ENCODE measurements around the gene RPS25. TPM values are rescaled to one million over a fixed set of nuclear protein-coding genes. Genes with fewer than 3 reads are reported as not detected.

Gene RPS25
- total RNA-seq, 1 donor from 2014 or later: 2,482 TPM

- peak overlapping the region; percentile 41 for H3K4me2 ChIP-seq
- no peak overlapping the region for H3K4me3 ChIP-seq
- Mint-ChIP-seq H3K27me3 (ENCODE audit: insufficient read depth, low read depth) (peaks cover 3% of the 10 kb centered on the region), H3K36me3 (no peaks in the 10 kb centered on the region), H3K4me3 (no peak overlapping the region), H3K9me3 (no peaks in the 10 kb centered on the region), H3K4me1 (peaks cover 18% of the 10 kb centered on the region), H3K27ac (no peak overlapping the region)
- H2AFZ ChIP-seq (replicated peaks): peak overlapping the region; percentile 53
- no peak overlapping the region for H3K9ac ChIP-seq
- H3K79me2 ChIP-seq (ENCODE audit: low read depth): no peaks in the 10 kb centered on the region
- H3K4me1 ChIP-seq: peaks cover 18% of the 10 kb centered on the region
- H3K27me3 ChIP-seq: no peaks in the 10 kb centered on the region
- H3K9me3 ChIP-seq (ENCODE audit: low read depth): no peaks in the 10 kb centered on the region
- H3K27ac ChIP-seq: no peak overlapping the region
- H3F3A ChIP-seq (ENCODE audit: low read depth): peaks cover 18% of the 10 kb centered on the region
- no peaks in the 10 kb centered on the region for H4K20me1 ChIP-seq (ENCODE audit: low read depth)
- H3K36me3 ChIP-seq: no peaks in the 10 kb centered on the region
- TF ChIP-seq EZH2phosphoT487 (IDR thresholded peaks at IDR 0.05): no peak
- peak; percentile 47 for TF ChIP-seq CTCF (IDR thresholded peaks at IDR 0.05)
- DNase-seq (ENCODE audit: low spot score): peak; percentile 80
Measured at GRCh38 chr11:118979434-118979833, 38.7 kb downstream of the RPS25 start.

GRCh38 chr11:118975771-118976709, 42.1 kb downstream of the RPS25 start:
- Histone ChIP-seq H3K4me1 (peaks cover 18% of the 10 kb centered on the region), H2AFZ (replicated peaks) (no peak overlapping the region), H3F3A (ENCODE audit: low read depth) (peaks cover 18% of the 10 kb centered on the region), H3K27ac (no peak overlapping the region), H3K27me3 (no peaks in the 10 kb centered on the region), H3K9ac (no peak overlapping the region), H3K36me3 (no peaks in the 10 kb centered on the region), H4K20me1 (ENCODE audit: low read depth) (no peaks in the 10 kb centered on the region), H3K4me3 (no peak overlapping the region), H3K79me2 (ENCODE audit: low read depth) (no peaks in the 10 kb centered on the region), H3K4me2 (no peak overlapping the region), H3K9me3 (ENCODE audit: low read depth) (no peaks in the 10 kb centered on the region)
- peaks cover 2% of the 10 kb centered on the region for H3K36me3 Mint-ChIP-seq
- H3K9me3 Mint-ChIP-seq: peaks cover 6% of the 10 kb centered on the region
- no peak for TF ChIP-seq EZH2 (IDR thresholded peaks at IDR 0.05)
- no peak for TF ChIP-seq CTCF (IDR thresholded peaks at IDR 0.05)
- TF ChIP-seq EZH2phosphoT487 (IDR thresholded peaks at IDR 0.05): no peak
- peaks cover 18% of the 10 kb centered on the region for H3K4me1 Mint-ChIP-seq
- DNase-seq (ENCODE audit: low spot score): no peak
- H3K27me3 Mint-ChIP-seq (ENCODE audit: insufficient read depth, low read depth): peaks cover 3% of the 10 kb centered on the region
- H3K4me3 Mint-ChIP-seq: no peak overlapping the region
- no peak overlapping the region for H3K27ac Mint-ChIP-seq

GRCh38 chr11:118973985-118974384, 44.2 kb downstream of the RPS25 start:
- peaks cover 8% of the 10 kb centered on the region for H3K4me1 ChIP-seq
- H3K36me3 ChIP-seq: no peaks in the 10 kb centered on the region
- H3K27ac Mint-ChIP-seq: no peak overlapping the region
- H3F3A ChIP-seq (ENCODE audit: low read depth): peaks cover 3% of the 10 kb centered on the region
- peaks cover 3% of the 10 kb centered on the region for H3K27me3 Mint-ChIP-seq (ENCODE audit: insufficient read depth, low read depth)
- H3K79me2 ChIP-seq (ENCODE audit: low read depth): no peaks in the 10 kb centered on the region
- no peak for DNase-seq (ENCODE audit: low spot score)
- H3K36me3 Mint-ChIP-seq: peaks cover 2% of the 10 kb centered on the region
- no peak overlapping the region for H3K4me3 ChIP-seq
- H3K9me3 Mint-ChIP-seq: peaks cover 8% of the 10 kb centered on the region
- no peaks in the 10 kb centered on the region for H3K9me3 ChIP-seq (ENCODE audit: low read depth)
- H4K20me1 ChIP-seq (ENCODE audit: low read depth): no peaks in the 10 kb centered on the region
- peaks cover 6% of the 10 kb centered on the region for H3K4me1 Mint-ChIP-seq
- H3K27ac ChIP-seq: no peak overlapping the region
- no peak overlapping the region for H3K9ac ChIP-seq
- TF ChIP-seq EZH2phosphoT487 (IDR thresholded peaks at IDR 0.05): no peak
- TF ChIP-seq CTCF (IDR thresholded peaks at IDR 0.05): no peak
- TF ChIP-seq EZH2 (IDR thresholded peaks at IDR 0.05): no peak
- H3K4me3 Mint-ChIP-seq: no peak overlapping the region
- no peak overlapping the region for H2AFZ ChIP-seq (replicated peaks)
- H3K4me2 ChIP-seq: no peak overlapping the region
- H3K27me3 ChIP-seq: no peaks in the 10 kb centered on the region

Measured in neural progenitor cell (in vitro differentiated cells).